ENCODE results near the gene MAPK12. TPM values are rescaled to one million over a fixed set of nuclear protein-coding genes. Genes with fewer than 3 reads are reported as not detected.

MAPK12 gene
- 36.7 and 53.3 TPM in 2 replicates for polyA plus RNA-seq
- polyA minus RNA-seq: 24.3 and 25.1 TPM in 2 replicates

DNA sequence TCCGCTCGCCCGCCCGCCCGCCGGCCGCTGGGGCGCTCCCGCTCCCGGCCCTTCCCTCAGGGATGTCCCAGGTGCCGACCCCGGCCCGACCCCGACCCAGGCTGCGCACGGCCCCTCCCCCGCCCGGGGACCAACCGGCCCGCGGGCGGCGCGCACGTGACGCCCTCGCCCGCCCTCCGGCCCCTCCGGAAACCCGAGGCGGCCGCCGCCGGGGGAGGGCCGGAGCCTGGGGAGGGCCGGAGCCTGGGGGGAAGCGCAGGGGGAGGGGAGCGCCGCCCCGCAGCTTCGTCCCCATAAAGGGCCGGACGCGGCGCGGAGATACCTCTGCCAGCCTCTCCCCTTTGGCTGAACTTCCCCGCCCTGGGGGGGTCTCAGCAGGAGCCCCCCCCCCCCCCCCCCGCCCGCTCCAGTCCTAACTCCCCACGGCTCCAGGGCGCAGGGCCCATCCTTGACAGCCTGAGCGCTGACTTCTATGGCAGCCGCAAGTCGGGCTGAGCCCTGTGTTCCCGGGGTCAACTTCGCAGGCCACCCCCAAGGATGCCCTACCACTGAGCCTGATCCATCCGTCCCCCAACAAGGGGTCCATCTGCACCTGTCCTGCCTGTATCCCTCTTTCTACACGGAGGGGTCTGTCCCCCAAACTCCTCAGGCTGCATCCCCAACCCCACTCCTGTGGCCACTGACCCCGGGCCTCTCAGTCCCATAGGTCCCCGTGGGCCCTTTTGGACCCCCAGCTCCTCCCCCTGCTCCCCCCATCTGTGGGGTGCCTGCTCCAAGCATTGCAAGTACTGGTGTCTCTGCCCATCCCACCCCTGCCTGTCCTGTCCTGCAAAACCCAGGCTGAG, at the start of gene MAPK12:
Gene MAPK12, minus strand, starts transcription at position 69 of the 845 bp plus-strand sequence. CDS start 174 bp downstream, outside the sequence.
- Histone ChIP-seq H4K20me1 (ENCODE audit: insufficient read depth) (no peaks in the 10 kb centered on the region), H3K4me2 (ENCODE audit: low read length) (peak within 1 kb of the TSS; percentile 76), H3K9ac (ENCODE audit: low read length) (peak within 1 kb of the TSS; percentile 72), H3K27me3 (ENCODE audit: insufficient read depth, low read depth, low read length) (no peaks in the 10 kb centered on the region), H3K9me3 (ENCODE audit: low read length) (no peaks in the 10 kb centered on the region), H3K27ac (ENCODE audit: low read length) (peak within 1 kb of the TSS; percentile 61), H3K4me3 (ENCODE audit: low read length) (peak within 1 kb of the TSS; percentile 83), H3K9me2 (ENCODE audit: insufficient read depth, low read length) (no peaks in the 10 kb centered on the region), H3K36me3 (ENCODE audit: insufficient read depth, low read length) (no peaks in the 10 kb centered on the region), H3F3A (ENCODE audit: insufficient read depth, low read length, poor library complexity, severe bottlenecking) (no peaks in the 10 kb centered on the region), H3K79me2 (replicated peaks; ENCODE audit: insufficient read depth, low read length) (peaks cover 6% of the 10 kb centered on the region), H2AFZ (ENCODE audit: low read depth, low read length) (no peak within 1 kb of the TSS)
- no peak for TF ChIP-seq POLR2AphosphoS5 (IDR thresholded peaks at IDR 0.05)
- TF ChIP-seq EP300 (conservative IDR thresholded peaks at IDR 0.05; ENCODE audit: poor library complexity, severe bottlenecking): no peak
- no peak for TF ChIP-seq SMC3 (conservative IDR thresholded peaks at IDR 0.05; ENCODE audit: poor library complexity)
- no peak for TF ChIP-seq TAF1 (IDR thresholded peaks at IDR 0.05; ENCODE audit: low read depth)
- TF ChIP-seq, protein P1, sequence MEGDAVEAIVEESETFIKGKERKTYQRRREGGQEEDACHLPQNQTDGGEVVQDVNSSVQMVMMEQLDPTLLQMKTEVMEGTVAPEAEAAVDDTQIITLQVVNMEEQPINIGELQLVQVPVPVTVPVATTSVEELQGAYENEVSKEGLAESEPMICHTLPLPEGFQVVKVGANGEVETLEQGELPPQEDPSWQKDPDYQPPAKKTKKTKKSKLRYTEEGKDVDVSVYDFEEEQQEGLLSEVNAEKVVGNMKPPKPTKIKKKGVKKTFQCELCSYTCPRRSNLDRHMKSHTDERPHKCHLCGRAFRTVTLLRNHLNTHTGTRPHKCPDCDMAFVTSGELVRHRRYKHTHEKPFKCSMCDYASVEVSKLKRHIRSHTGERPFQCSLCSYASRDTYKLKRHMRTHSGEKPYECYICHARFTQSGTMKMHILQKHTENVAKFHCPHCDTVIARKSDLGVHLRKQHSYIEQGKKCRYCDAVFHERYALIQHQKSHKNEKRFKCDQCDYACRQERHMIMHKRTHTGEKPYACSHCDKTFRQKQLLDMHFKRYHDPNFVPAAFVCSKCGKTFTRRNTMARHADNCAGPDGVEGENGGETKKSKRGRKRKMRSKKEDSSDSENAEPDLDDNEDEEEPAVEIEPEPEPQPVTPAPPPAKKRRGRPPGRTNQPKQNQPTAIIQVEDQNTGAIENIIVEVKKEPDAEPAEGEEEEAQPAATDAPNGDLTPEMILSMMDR (IDR thresholded peaks at IDR 0.05; ENCODE audit: poor library complexity, severe bottlenecking): no peak
- no peak for TF ChIP-seq RAD21 (conservative IDR thresholded peaks at IDR 0.05)
- TF ChIP-seq MXI1 (conservative IDR thresholded peaks at IDR 0.05; ENCODE audit: poor library complexity, severe bottlenecking): no peak
- no peak for TF ChIP-seq EZH2 (IDR thresholded peaks at IDR 0.05; ENCODE audit: borderline replicate concordance, insufficient read depth, low read length, poor library complexity, severe bottlenecking)
- TF ChIP-seq, protein P2, sequence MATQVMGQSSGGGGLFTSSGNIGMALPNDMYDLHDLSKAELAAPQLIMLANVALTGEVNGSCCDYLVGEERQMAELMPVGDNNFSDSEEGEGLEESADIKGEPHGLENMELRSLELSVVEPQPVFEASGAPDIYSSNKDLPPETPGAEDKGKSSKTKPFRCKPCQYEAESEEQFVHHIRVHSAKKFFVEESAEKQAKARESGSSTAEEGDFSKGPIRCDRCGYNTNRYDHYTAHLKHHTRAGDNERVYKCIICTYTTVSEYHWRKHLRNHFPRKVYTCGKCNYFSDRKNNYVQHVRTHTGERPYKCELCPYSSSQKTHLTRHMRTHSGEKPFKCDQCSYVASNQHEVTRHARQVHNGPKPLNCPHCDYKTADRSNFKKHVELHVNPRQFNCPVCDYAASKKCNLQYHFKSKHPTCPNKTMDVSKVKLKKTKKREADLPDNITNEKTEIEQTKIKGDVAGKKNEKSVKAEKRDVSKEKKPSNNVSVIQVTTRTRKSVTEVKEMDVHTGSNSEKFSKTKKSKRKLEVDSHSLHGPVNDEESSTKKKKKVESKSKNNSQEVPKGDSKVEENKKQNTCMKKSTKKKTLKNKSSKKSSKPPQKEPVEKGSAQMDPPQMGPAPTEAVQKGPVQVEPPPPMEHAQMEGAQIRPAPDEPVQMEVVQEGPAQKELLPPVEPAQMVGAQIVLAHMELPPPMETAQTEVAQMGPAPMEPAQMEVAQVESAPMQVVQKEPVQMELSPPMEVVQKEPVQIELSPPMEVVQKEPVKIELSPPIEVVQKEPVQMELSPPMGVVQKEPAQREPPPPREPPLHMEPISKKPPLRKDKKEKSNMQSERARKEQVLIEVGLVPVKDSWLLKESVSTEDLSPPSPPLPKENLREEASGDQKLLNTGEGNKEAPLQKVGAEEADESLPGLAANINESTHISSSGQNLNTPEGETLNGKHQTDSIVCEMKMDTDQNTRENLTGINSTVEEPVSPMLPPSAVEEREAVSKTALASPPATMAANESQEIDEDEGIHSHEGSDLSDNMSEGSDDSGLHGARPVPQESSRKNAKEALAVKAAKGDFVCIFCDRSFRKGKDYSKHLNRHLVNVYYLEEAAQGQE (IDR thresholded peaks at IDR 0.05; ENCODE audit: borderline replicate concordance): no peak

DNA sequence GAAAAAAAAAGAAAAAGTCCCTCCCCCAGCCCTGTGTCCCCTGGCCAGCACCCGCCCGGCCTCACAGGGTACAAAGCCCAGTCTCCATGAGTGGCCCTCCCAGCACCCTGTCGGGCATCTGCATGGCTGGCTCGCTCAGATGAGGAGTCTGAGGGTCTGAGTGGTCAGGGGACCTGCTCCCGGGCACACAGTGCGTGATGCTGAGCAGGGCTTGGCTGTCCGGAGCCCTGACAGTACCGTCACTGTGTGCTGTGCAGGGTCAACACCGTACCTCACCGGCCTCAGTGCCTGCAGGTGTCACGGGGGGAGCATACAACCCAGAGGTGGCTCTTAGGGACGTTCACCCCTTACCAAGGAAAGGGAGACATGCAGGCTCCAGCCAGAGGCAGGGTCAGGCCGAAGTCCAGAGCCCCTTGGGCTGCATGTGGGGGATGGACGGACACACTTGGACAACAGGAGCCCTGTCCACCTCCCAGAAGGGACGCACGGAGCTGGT, 49.5 kb upstream of the MAPK12 start:
- Histone ChIP-seq H3K9ac (ENCODE audit: low read length) (no peak overlapping the region), H3K27ac (ENCODE audit: low read length) (no peak overlapping the region), H3K79me2 (replicated peaks; ENCODE audit: insufficient read depth, low read length) (peaks cover 4% of the 10 kb centered on the region), H3K36me3 (ENCODE audit: insufficient read depth, low read length) (no peaks in the 10 kb centered on the region), H2AFZ (ENCODE audit: low read depth, low read length) (no peak overlapping the region), H3F3A (ENCODE audit: insufficient read depth, low read length, poor library complexity, severe bottlenecking) (no peaks in the 10 kb centered on the region), H3K4me2 (ENCODE audit: low read length) (no peak overlapping the region), H4K20me1 (ENCODE audit: insufficient read depth) (no peaks in the 10 kb centered on the region), H3K27me3 (ENCODE audit: insufficient read depth, low read depth, low read length) (no peaks in the 10 kb centered on the region), H3K9me2 (ENCODE audit: insufficient read depth, low read length) (no peaks in the 10 kb centered on the region), H3K9me3 (ENCODE audit: low read length) (no peaks in the 10 kb centered on the region), H3K4me3 (ENCODE audit: low read length) (no peak overlapping the region)
- TF ChIP-seq POLR2AphosphoS5 (IDR thresholded peaks at IDR 0.05) (no peak), MXI1 (conservative IDR thresholded peaks at IDR 0.05; ENCODE audit: poor library complexity, severe bottlenecking) (no peak)
